Measurements from ENCODE around the gene FGFR2. TPM values are rescaled to one million over a fixed set of nuclear protein-coding genes. Genes with fewer than 3 reads are reported as not detected.

The FGFR2 gene
- total RNA-seq, 2 experiments from 2014 or later, result 0.10 to 0.30 TPM

GRCh38 chr10:121617176-121617575 is 18.9 kb upstream of the FGFR2 start:
- no peaks in the 10 kb centered on the region for H3K27me3 Mint-ChIP-seq
- no peak overlapping the region for H3K4me3 Mint-ChIP-seq
- no peaks in the 10 kb centered on the region for H3K36me3 Mint-ChIP-seq (ENCODE audit: low read depth)
- no peaks in the 10 kb centered on the region for H3K4me1 Mint-ChIP-seq
- ChIA-PET POLR2A (no interaction called here), CTCF (no interaction called here)
- H3K27ac Mint-ChIP-seq, result no peak overlapping the region
- H3K9me3 Mint-ChIP-seq, result peaks cover 11% of the 10 kb centered on the region
- DNase-seq, result no peak

DNA sequence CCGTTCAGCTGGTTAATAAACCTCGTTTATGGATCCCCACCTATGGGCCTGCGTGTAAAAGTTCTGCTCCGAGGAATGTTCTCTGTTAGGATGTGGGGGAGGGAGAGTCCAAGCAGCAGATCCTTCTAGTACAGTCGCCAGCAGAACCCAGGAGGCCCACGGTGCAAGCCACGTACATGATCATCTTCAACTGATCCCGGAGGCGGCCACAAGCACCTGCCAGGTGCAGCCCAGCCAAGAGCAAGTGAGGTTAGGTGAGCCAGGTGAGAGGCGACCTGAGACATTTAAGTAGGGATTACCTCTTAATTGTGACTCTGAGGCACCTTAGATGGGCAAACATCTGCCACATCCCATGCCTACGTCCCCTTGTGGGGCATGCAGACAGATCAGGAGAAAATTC is 18.0 kb upstream of the FGFR2 start:
- peaks cover 11% of the 10 kb centered on the region for H3K9me3 Mint-ChIP-seq
- H3K27me3 Mint-ChIP-seq, result no peaks in the 10 kb centered on the region
- no peak overlapping the region for H3K27ac Mint-ChIP-seq

DNA sequence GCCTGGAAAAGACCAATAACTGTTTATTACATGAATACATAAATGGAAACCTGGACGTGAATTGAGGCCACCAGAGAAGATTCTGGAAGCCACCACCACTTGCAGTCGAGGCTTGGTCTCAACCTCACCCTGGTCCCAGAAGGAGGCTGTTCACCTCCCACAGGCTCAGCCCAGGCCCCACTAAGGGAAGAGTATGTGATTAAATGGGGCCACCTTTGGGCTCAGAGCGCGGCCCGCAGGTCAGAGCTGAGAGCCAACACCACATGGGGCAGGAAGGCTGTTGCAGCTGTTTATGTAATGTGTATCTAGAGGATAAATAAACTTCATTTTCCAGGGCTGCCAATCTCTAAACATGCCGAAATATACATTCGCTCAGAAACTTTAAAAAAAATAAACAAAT is 17.6 kb upstream of the FGFR2 start:
- Mint-ChIP-seq H3K4me1 (no peaks in the 10 kb centered on the region), H3K4me3 (no peak overlapping the region), H3K9me3 (peaks cover 11% of the 10 kb centered on the region), H3K36me3 (ENCODE audit: low read depth) (no peaks in the 10 kb centered on the region), H3K27me3 (no peaks in the 10 kb centered on the region), H3K27ac (no peak overlapping the region)
- ChIA-PET POLR2A (no interaction called here), CTCF (no interaction called here)
- no peak for DNase-seq

More for the DNA sequence above, 18.0 kb upstream of the FGFR2 start:
- CTCF ChIA-PET, result no interaction called here
- Mint-ChIP-seq H3K4me1 (no peaks in the 10 kb centered on the region), H3K36me3 (ENCODE audit: low read depth) (no peaks in the 10 kb centered on the region), H3K4me3 (no peak overlapping the region)
- DNase-seq, result no peak
- POLR2A ChIA-PET, result no interaction called here

DNA sequence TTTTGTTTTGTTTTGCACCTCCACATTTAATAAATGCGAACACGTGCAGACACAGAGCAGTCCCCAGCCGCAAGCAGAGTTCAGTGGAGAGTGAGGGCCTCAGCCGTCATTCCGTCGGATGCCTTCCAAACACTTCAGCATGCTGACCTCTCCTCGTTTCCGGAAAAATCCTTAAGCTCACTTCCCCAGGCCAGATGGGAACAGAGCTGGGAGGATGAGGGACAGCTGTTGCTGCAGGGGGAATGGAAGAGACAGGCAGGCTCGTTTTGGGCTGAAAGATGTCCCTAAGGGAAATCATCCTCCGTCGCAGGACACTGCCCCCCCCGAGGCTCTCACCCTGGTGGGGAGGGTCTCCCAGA is 17.2 kb upstream of the FGFR2 start:
- Mint-ChIP-seq H3K9me3 (peaks cover 11% of the 10 kb centered on the region), H3K36me3 (ENCODE audit: low read depth) (no peaks in the 10 kb centered on the region), H3K4me3 (no peak overlapping the region), H3K27me3 (no peaks in the 10 kb centered on the region), H3K27ac (no peak overlapping the region), H3K4me1 (no peaks in the 10 kb centered on the region)
- POLR2A ChIA-PET, result no interaction called here
- CTCF ChIA-PET, result no interaction called here
- DNase-seq, result no peak

- DNase-seq, result no peak
- Mint-ChIP-seq H3K27ac (no peak overlapping the region), H3K4me1 (no peaks in the 10 kb centered on the region), H3K4me3 (no peak overlapping the region), H3K27me3 (no peaks in the 10 kb centered on the region), H3K9me3 (peaks cover 11% of the 10 kb centered on the region), H3K36me3 (ENCODE audit: low read depth) (no peaks in the 10 kb centered on the region)
- POLR2A ChIA-PET, result no interaction called here
- CTCF ChIA-PET, result no interaction called here
Observed at GRCh38 chr10:121614613-121615434, 16.6 kb upstream of the FGFR2 start.

GRCh38 chr10:121613456-121613855 is 15.2 kb upstream of the FGFR2 start:
- ChIA-PET POLR2A (no interaction called here), CTCF (no interaction called here)
- DNase-seq, result no peak
- peaks cover 2% of the 10 kb centered on the region for H3K27me3 Mint-ChIP-seq
- peaks cover 4% of the 10 kb centered on the region for H3K9me3 Mint-ChIP-seq
- no peak overlapping the region for H3K4me3 Mint-ChIP-seq
- no peaks in the 10 kb centered on the region for H3K36me3 Mint-ChIP-seq (ENCODE audit: low read depth)
- H3K27ac Mint-ChIP-seq, result no peak overlapping the region
- no peaks in the 10 kb centered on the region for H3K4me1 Mint-ChIP-seq

DNA sequence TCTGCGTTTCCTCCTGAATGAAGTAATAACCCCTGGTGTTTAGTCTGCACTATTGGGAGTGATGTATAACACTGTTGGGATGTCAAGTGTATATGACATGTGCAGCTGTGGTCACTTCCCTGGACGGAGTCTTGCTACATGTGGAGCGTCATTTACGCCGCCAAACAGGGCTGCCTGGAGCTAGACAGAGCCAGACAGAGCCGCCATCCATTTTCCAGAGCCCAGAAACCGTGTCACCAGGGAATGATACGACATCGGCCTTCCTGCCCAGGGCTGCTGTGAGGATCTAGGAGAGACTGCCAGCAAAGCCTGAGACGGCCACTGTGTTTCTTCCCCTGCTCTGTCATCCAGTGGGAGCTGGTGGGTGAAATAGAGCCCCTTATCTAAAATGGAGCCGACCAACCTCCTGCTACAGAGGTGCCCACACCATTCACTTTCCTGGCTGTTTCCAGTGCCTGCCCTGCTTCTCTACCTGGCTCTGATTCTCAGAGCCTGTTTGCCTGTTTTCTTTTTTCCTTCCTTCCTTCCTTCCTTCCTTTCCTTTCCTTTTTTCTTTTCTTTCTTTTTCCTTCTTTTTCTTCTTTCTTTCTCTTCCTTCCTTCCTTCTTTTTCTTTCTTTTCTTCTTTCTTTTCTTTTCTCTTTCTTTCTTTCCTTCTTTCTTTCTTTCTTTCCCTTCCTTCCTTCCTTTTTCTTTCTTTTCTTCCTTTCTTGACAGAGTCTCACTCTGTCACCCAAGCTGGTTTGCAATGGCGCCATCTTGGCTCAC is 13.3 kb upstream of the FGFR2 start:
- no peak for DNase-seq
- no peak overlapping the region for H3K4me3 Mint-ChIP-seq
- H3K9me3 Mint-ChIP-seq, result peaks cover 2% of the 10 kb centered on the region
- no peaks in the 10 kb centered on the region for H3K4me1 Mint-ChIP-seq
- POLR2A ChIA-PET, result no interaction called here
- H3K36me3 Mint-ChIP-seq (ENCODE audit: low read depth), result no peaks in the 10 kb centered on the region
- H3K27me3 Mint-ChIP-seq, result peaks cover 7% of the 10 kb centered on the region
- CTCF ChIA-PET, result interaction anchor here (1.0 kb wide), 1 partner anchor 663 kb away, joined by 3 read pairs; no protein-coding TSS in a partner anchor
- H3K27ac Mint-ChIP-seq, result no peak overlapping the region

DNA sequence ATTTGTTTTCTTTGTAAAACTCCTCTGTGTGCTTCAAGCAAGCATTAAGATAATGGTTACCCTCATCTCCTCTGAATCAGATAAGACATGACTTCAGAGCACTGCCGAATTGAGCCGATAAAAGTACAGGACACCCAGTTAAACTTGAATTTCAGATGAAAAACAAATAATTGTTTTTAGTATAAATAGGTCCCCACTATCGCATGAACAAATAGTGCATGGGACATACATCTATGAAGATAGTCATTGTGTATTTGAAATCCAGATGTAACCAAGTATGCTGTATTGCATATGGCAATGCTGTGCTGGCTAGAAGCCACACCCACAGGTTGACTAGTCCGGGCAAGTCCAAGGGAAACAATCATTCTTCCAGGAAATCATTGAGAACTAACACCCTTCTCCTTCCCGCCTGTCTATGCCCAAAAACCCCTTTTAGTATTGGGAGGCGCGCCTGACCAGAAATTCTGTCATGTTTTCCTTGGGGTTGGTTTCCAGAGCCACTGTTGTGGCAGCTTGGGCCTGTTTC is 12.6 kb upstream of the FGFR2 start:
- DNase-seq, result no peak
- ChIA-PET CTCF (no interaction called here), POLR2A (no interaction called here)
- no peaks in the 10 kb centered on the region for H3K36me3 Mint-ChIP-seq (ENCODE audit: low read depth)
- no peaks in the 10 kb centered on the region for H3K9me3 Mint-ChIP-seq
- no peak overlapping the region for H3K4me3 Mint-ChIP-seq
- H3K27ac Mint-ChIP-seq, result no peak overlapping the region
- peaks cover 7% of the 10 kb centered on the region for H3K27me3 Mint-ChIP-seq
- H3K4me1 Mint-ChIP-seq, result no peaks in the 10 kb centered on the region

DNA sequence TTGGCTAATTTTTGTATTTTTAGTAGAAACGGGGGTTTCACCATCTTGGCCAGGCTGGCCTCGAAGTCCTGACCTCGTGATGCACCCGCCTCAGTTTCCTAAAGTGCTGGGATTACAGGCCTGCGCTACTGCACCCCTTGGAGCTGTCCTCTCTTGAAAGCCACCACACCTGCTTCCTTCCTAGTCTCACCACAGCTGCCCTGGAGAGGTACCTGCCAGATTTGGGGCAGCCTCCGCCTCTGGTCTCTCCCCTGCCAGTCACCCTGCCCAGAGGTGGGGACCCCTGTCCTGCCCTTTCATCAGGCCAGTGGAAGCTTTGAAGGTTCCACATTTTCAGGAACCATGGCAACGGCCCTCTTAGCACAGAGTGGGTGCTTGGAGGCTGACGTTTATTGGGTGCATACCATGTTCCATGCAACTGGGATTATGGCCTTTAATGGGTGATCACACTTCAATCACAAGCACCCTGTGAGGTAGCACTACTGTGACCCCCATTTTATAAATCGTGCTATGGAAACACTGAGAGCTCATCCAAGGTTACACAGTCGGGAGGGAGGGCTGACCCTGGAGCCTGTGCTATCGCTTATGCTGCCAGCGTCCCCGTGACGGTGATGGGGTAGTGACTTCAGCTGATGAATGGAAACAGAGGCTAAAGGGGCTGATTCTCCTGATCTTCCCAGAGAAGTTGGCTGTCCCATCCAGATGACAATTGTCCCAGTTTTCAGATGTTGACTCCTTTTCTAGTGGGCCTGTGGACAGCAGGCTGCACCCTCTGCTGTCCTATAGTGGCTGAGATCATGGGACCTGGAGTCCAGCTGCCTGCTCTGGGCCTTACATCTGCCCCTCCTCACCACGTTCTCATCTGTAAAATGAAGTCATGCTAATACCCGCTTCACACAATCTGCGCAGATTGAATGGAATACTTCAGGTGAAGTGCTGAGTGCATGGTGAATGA is 11.5 kb upstream of the FGFR2 start:
- CTCF ChIA-PET, result interaction anchor here (2.6 kb wide), 1 partner anchor 661 kb away, joined by 12 read pairs; no protein-coding TSS in a partner anchor
- H3K4me1 Mint-ChIP-seq, result no peaks in the 10 kb centered on the region
- H3K27me3 Mint-ChIP-seq, result peaks cover 7% of the 10 kb centered on the region
- no peak overlapping the region for H3K4me3 Mint-ChIP-seq
- POLR2A ChIA-PET, result no interaction called here
- DNase-seq, result no peak
- H3K9me3 Mint-ChIP-seq, result no peaks in the 10 kb centered on the region
- H3K27ac Mint-ChIP-seq, result no peak overlapping the region
- no peaks in the 10 kb centered on the region for H3K36me3 Mint-ChIP-seq (ENCODE audit: low read depth)

DNA sequence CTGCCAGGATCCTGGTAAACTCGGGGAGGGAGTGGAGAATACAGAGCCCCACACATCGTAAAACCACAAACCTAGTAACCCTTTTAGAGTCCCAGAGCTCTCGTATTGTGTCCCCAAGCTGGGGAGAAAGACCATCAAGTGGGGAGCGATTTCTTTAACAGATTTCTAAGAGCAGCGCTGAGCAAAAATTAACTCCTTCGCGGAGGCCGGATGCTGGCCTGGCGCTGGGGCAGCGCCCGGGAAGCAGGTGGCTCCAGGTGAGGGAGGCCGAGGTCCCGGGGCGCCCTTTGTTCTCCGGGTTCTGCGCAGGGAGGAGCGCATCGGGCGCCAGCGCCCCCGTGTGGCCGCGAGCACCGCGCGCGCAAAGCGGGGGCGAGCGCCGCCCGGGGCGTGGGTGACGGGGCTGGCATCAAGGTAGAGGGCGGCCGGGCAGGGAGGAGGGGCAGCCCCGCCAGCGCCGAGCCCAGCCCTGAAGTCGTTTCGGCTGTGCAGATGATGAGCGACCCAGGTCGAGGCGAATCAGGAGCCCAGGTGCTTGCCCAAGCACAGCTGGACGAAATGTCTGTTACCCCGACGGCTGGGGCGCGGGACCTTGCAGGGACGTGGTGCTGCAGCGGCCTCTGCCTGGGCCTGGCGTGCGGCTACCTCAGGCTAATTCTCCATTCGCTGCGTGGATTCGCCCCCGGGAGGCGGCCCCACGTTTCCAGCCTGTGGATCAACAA is 10.4 kb upstream of the FGFR2 start:
- H3K36me3 Mint-ChIP-seq (ENCODE audit: low read depth), result no peaks in the 10 kb centered on the region
- no peak overlapping the region for H3K4me3 Mint-ChIP-seq
- H3K27ac Mint-ChIP-seq, result no peak overlapping the region
- CTCF ChIA-PET, result interaction anchor here (0.7 to 2.6 kb wide), 2 partner anchors 390 to 660 kb away, joined by 3 to 12 read pairs; no protein-coding TSS in a partner anchor
- no peaks in the 10 kb centered on the region for H3K4me1 Mint-ChIP-seq
- H3K27me3 Mint-ChIP-seq, result peaks cover 8% of the 10 kb centered on the region
- no peaks in the 10 kb centered on the region for H3K9me3 Mint-ChIP-seq
- POLR2A ChIA-PET, result no interaction called here
- peak; percentile 41 for DNase-seq

- peaks cover 8% of the 10 kb centered on the region for H3K27me3 Mint-ChIP-seq
- no peaks in the 10 kb centered on the region for H3K4me1 Mint-ChIP-seq
- DNase-seq, result no peak
- H3K9me3 Mint-ChIP-seq, result no peaks in the 10 kb centered on the region
- H3K27ac Mint-ChIP-seq, result no peak overlapping the region
- ChIA-PET POLR2A (no interaction called here), CTCF (interaction anchor here (2.6 kb wide), 1 partner anchor 659 kb away, joined by 12 read pairs; no protein-coding TSS in a partner anchor)
- H3K4me3 Mint-ChIP-seq, result no peak overlapping the region
- H3K36me3 Mint-ChIP-seq (ENCODE audit: low read depth), result no peaks in the 10 kb centered on the region
Observed at GRCh38 chr10:121607310-121608055, 9.2 kb upstream of the FGFR2 start.

DNA sequence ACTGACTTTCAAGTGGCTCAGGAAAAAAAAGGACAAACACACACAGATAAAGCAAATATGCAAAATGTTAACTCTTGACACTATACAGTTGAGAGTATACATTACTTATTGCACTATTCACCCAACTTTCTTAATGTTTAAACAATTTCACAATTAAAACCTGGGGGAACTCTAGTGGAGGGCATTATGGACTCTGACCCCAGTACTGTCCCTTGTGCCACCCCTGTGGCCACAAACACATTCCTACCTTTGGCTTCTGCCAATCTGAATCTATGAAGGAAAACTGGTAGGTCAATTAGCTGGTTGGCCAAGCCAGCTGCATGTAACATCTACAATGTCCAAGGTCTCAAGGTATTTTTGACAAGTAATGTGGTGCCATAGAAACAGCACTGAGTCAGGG is 7.5 kb upstream of the FGFR2 start:
- no peak overlapping the region for H3K27ac Mint-ChIP-seq
- peaks cover 18% of the 10 kb centered on the region for H3K27me3 Mint-ChIP-seq
- CTCF ChIA-PET, result interaction anchor here (1.4 kb wide), 1 partner anchor 657 kb away, joined by 3 read pairs; no protein-coding TSS in a partner anchor
- POLR2A ChIA-PET, result no interaction called here
- no peaks in the 10 kb centered on the region for H3K36me3 Mint-ChIP-seq (ENCODE audit: low read depth)
- H3K4me3 Mint-ChIP-seq, result no peak overlapping the region
- no peaks in the 10 kb centered on the region for H3K9me3 Mint-ChIP-seq
- no peaks in the 10 kb centered on the region for H3K4me1 Mint-ChIP-seq
- DNase-seq, result no peak

Data from activated CD4-positive, alpha-beta memory T cell treated with anti-CD3 and anti-CD28 coated beads, Interleukin-2, amount 10 ng/mL, durations not matched to agents 7 days and 5 days (primary cell).